ENCODE measurements around the gene DYNC2H1.
"Not testable (repeated sequence)": the region's sequence is repeated elsewhere in the genome, so short reads cannot be mapped to it uniquely, and the experiment has no call there.

The DYNC2H1 gene

GRCh38 chr11:103108933-103109817, at the start of gene DYNC2H1:
DYNC2H1 (plus strand) TSS chr11:103109426; CDS start chr11:103109575, 149 bp downstream.
- peak; percentile 92 for DNase-seq (ENCODE audit: low read depth)

DNA sequence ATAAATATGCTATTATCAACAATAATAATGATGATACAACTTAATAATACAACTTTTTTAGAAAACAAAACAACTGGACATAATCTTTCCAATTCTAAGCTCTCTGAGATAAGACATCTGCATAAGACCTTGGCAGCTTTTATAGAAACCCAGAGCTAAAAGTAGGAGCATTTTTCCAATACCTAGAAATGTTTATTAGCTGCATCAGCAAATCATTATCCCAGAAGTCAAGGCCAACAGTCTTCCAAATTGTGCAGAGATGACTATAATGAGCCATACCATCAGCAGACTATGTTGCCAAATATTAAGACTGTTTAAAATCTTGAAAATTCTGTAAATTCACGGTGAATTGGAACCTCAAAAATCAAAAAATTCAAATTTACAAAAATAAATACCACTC, 47.6 kb upstream of the DYNC2H1 start:
- DNase-seq (ENCODE audit: low read depth): no peak

- no peak for DNase-seq (ENCODE audit: low read depth)
Observed at GRCh38 chr11:103067118-103067517, 42.1 kb upstream of the DYNC2H1 start.

DNA sequence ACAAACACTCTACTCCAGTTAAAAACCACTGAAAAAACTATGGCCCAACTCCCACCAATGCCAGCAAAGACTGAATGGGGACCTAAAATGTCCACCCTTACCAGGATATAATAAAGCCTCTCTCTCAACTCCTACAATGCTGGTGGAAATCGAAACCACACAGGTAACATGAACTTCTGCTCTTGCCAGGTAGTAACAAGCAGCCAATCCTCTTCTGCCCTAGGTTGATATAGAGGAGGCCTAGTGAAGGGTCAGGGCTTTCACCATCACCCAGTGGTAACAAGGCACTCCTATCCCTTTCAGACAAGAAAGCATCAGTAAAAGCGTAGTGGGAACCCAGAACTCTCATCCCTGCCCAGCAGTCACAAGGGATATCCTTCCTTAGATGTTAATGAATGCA, 39.9 kb upstream of the DYNC2H1 start:
- DNase-seq (ENCODE audit: low read depth): no peak

DNA sequence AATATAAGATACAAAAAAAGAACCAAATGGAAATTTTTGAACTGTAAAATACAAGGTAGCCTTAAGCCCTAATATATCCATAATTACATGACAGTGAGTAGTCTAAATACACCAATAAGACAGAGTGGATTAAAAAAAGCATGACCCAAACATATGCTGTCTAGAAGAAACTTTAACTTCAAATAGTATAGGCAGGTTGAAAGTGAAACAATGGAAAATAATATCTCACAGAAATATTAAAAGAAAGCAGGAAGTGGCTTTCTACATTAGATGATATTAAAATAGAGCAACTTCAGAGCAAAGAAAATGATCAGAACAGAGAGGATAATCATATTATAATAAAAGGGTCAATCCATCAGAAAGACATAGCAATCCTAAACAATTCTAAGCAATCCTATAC, 39.1 kb upstream of the DYNC2H1 start:
- DNase-seq (ENCODE audit: low read depth): no peak

- DNase-seq (ENCODE audit: low read depth): no peak
Observed at GRCh38 chr11:103071008-103071407, 38.2 kb upstream of the DYNC2H1 start.

GRCh38 chr11:103076361-103076760, 32.9 kb upstream of the DYNC2H1 start:
- no peak for DNase-seq (ENCODE audit: low read depth)

- no peak for DNase-seq (ENCODE audit: low read depth)
Observed at GRCh38 chr11:103077554-103077953, 31.7 kb upstream of the DYNC2H1 start.

- no peak for DNase-seq (ENCODE audit: low read depth)
Observed at GRCh38 chr11:103078710-103079109, 30.5 kb upstream of the DYNC2H1 start.

DNA sequence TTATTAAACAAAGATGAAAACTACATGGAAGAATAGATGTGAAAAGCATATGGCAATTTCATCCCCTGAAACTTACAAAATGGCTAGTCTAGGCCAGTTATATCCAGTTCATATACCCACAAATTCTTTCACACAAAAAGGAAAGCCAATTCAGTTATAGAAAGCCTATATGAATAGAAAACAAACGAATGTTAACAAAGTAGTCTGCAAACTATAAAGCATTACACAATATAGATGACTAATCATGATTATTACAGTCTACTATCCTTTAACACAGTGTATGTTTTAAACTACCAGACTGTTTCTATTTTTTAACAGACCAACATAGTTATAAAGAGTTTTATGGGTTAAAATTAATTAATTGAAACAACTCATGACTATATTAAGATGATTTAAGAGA, 29.4 kb upstream of the DYNC2H1 start:
- no peak for DNase-seq (ENCODE audit: low read depth)

DNA sequence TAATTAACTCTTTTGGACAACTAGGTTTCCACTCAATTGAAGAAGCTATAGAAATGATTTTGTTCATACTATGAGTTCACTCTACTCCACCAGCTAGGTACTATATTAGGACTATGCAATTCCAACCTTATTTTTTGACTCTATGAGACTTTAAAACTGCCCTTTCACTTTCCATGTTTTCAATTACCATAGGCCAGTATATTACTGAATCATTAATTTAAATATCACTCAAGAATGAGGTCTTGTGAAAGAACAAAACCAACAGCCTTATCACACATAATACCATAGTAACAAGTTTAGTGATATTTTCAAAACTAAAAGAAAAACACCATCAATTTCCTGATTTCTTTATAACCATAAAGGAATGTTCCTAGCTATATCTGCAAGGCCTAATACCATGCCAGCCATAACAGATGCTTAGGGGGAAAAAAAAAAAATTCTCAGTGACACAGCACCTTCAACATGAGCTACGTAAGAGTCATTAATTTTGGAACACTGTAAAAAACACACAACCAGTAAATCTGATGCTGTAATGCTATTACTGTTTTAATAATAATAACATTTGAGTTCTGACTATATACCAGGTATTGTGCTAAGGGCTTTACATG, 23.4 kb upstream of the DYNC2H1 start:
- DNase-seq (ENCODE audit: low read depth): no peak

DNA sequence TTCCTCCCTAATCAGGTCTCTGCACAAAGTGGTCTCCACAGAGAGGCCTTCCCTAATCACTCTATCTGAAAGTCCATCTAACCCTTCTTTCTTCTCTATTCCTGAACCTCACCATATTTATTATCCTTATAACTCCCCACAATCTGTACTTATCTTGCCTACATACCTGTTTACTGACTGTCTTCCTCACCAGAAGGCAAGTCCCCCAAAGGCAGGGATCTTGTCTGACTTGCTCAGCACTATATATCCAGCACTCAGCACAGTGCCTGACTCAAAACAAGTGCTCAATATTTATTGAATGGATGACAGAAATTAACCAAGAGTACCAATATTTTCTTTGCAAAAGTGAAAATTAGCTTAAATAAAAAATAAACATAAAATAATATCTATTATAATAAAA, 22.8 kb upstream of the DYNC2H1 start:
- no peak for DNase-seq (ENCODE audit: low read depth)

GRCh38 chr11:103091064-103091800, 18.0 kb upstream of the DYNC2H1 start:
- DNase-seq (ENCODE audit: low read depth): no peak

GRCh38 chr11:103091801-103092524, 17.3 kb upstream of the DYNC2H1 start, which contains the start of gene DCUN1D5:
DCUN1D5 (minus strand) TSS chr11:103092160; CDS start chr11:103091872, 288 bp downstream.
- peak; percentile 84 for DNase-seq (ENCODE audit: low read depth)

- no peak for DNase-seq (ENCODE audit: low read depth)
Observed at GRCh38 chr11:103097279-103097678, 11.9 kb upstream of the DYNC2H1 start.

DNA sequence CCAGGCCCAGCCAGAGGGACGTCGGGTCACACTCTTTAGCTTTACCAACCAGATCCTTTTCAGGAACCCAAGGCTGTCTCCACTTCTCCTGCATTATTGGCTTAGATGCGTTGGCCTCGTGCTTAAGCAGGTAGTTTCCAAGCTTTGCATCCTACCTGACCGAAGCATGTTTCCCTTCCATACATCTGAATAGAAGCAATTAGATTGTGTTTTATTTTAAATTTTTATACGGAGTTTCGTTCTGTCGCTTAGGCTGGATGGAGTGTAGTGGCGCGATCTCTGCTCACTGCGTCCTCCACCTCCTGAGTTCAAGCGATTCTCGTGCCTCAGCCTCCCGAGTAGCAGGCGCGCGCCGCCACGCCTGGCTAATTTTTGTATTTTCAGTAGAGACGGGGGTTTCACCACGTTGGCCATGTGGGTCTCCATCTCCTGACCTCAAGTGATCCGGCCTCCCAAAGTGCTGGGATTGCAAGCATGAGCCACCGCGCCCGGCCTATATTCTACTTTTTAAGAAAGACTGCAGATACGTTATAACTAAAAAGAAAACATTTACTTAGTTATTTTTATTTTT, 677 bp downstream of the DYNC2H1 start:
- DNase-seq (ENCODE audit: low read depth): no peak

DNA sequence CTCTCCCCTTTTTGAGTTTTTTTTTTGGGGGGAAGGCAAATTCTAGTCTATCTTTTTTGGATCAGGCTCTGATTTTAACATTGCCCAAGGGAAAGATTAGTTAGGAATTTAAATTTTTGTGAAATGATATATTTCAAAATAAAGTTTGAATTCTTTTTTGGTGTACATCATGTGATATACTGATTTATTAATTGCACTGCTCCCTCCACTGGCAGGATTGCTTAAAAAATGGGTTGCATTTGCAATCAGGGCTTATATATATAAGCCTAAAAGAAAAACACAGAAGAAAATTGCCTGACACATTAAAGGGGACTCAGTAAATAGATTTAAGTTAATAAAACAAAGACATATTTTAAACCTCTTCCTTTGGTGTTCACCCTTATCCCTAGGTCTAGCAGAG, 1.2 kb downstream of the DYNC2H1 start:
- DNase-seq (ENCODE audit: low read depth): no peak

GRCh38 chr11:103111400-103111799, 2.2 kb downstream of the DYNC2H1 start:
- DNase-seq (ENCODE audit: low read depth): no peak

DNA sequence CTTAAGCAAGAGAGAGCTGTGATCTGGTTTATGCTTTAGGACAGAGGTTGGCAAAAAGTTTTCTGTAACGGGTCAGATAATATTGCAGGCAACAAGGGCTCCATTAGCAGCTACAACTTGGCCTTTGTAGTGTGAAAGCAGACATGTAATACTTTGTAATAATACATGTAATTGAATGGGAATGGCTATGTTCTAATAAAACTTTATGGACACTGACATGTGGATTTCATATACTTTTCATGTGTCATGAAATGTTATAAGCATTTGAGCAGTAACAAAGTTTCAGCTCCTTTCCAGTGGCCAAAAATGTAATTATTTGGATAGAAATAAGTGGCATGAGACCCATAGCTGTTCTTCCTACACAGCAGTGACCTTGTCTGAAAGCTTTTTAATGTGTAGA, 3.1 kb downstream of the DYNC2H1 start:
- no peak for DNase-seq (ENCODE audit: low read depth)

DNA sequence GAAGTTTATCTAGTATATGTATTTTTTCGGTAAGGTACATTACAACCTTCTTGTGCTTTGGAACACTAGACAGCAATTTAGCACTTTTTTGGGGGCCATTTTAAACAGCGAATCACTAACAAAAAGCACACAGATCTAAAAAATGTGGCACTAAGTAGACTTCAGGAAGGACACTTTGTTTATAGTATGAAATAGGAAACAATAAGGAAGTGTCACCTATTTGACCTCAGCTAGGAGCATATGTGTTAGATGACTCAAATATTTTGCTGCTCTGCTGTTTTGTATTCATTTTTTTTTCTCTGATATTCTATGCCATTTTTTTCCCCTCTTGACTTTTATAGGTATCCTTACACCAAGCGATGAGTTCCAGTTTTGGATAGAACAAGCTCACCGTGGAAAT, 5.6 kb downstream of the DYNC2H1 start:
- no peak for DNase-seq (ENCODE audit: low read depth)

GRCh38 chr11:103125462-103125861, 16.2 kb downstream of the DYNC2H1 start:
- DNase-seq (ENCODE audit: low read depth): no peak

DNA sequence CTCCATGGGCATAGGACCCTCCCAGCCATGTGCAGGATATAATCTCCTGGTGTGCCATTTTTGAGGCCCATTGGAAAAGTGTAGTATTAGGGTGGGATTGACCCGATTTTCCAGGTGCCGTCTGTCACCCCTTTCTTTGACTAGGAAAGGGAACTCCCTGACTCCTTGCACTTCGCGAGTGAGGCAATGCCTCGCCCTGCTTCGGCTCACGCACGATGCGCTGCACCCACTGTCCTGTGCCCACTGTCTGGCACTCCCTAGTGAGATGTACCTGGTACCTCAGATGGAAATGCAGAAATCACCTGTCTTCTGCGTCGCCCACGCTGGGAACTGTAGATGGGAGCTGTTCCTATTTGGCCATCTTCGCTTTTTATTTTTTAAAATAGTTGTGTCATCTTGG, 32.8 kb downstream of the DYNC2H1 start:
- not testable (repeated sequence) for DNase-seq (ENCODE audit: low read depth)

Measured in CMK (cell line).